ACC112 (cell line): ENCODE results near the gene UTRN.

Source experiments
- H2AFZ ChIP-seq: fragments of 200-600 bp; sonication (generic); one replicate; pipeline ENCODE4 v1.6.0; 2017; ENCODE audit warnings: antibody characterized with exemption, low read length; ENCODE audit not compliant: unreplicated experiment
- H3K27ac ChIP-seq: fragments of 200-600 bp; sonication (generic); 2 replicates; pipeline ENCODE4 v1.5.1; 2014; ENCODE audit warnings: low read depth, mild to moderate bottlenecking, antibody characterized with exemption, low read length, moderate library complexity
- H3K27me3 ChIP-seq: fragments of 200-600 bp; sonication (generic); 2 replicates; pipeline ENCODE4 v1.6.1; 2014; ENCODE audit warnings: mild to moderate bottlenecking, antibody characterized with exemption, low read length, moderate library complexity, mixed read lengths; ENCODE audit not compliant: insufficient read depth
- H3K36me3 ChIP-seq: fragments of 200-600 bp; sonication (generic); 2 replicates; pipeline ENCODE4 v1.6.1; 2016; ENCODE audit warnings: mild to moderate bottlenecking, antibody characterized with exemption, low read length, moderate library complexity, mixed read lengths; ENCODE audit not compliant: insufficient read depth
- H3K4me1 ChIP-seq: fragments of 200-600 bp; sonication (generic); one replicate; pipeline ENCODE4 v1.6.1; 2016; ENCODE audit warnings: low read length, mixed read lengths; ENCODE audit not compliant: insufficient read depth, unreplicated experiment, control insufficient read depth
- H3K4me3 ChIP-seq: fragments of 200-600 bp; sonication (generic); 2 replicates; pipeline ENCODE4 v1.5.1; 2014; ENCODE audit warnings: mild to moderate bottlenecking, low read depth, low read length
- H3K79me2 ChIP-seq: fragments of 200-600 bp; sonication (generic); one replicate; pipeline ENCODE4 v1.6.0; 2016; ENCODE audit warnings: low read length; ENCODE audit not compliant: control insufficient read depth, unreplicated experiment, insufficient read depth

The UTRN gene

GRCh38 chr6:144311361-144311760 is 26.2 kb downstream of the UTRN start:
- Histone ChIP-seq H3K36me3 (peaks cover 10% of the 10 kb centered on the region; the same call in 1 of the 2 replicates), H3K4me3 (no peak overlapping the region), H3K4me1 (peaks cover 33% of the 10 kb centered on the region), H3K27ac (no peak overlapping the region), H2AFZ (no peak overlapping the region), H3K27me3 (no peaks in the 10 kb centered on the region), H3K79me2 (peaks cover 33% of the 10 kb centered on the region)

GRCh38 chr6:144314003-144314485 is 28.9 kb downstream of the UTRN start:
- H3K4me1 ChIP-seq: peaks cover 42% of the 10 kb centered on the region
- H2AFZ ChIP-seq: no peak overlapping the region
- peak overlapping the region; percentile 26; the same call in 1 of the 2 replicates for H3K4me3 ChIP-seq
- H3K36me3 ChIP-seq: peaks cover under 1% of the 10 kb centered on the region; the same call in 1 of the 2 replicates
- H3K27me3 ChIP-seq: no peaks in the 10 kb centered on the region
- peak overlapping the region; percentile 60 for H3K27ac ChIP-seq
- H3K79me2 ChIP-seq: peaks cover 35% of the 10 kb centered on the region

DNA sequence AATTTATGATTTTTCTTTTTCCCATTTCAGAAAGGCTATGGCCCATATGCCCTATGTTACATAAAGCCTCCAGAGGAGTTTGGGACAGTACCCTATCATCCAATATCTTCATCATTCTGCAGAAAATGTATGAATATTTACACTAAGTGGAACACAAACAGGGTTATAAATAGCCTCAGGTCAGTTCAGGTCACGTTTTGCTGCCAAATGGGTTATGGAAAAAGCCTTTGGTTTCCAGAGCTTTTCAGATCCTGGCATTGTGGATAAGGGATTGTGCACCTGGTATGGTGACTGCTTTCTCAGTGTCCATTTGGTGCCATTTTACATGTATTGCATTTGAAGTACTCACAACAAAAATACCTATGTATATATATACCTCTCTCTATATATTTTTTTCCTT is 29.4 kb downstream of the UTRN start:
- peak overlapping the region; percentile 60 for H3K27ac ChIP-seq
- H3K27me3 ChIP-seq: no peaks in the 10 kb centered on the region

GRCh38 chr6:144315226-144315980 is 30.3 kb downstream of the UTRN start:
- H3K4me3 ChIP-seq: no peak overlapping the region
- H3K27me3 ChIP-seq: no peaks in the 10 kb centered on the region
- no peaks in the 10 kb centered on the region for H3K36me3 ChIP-seq
- peaks cover 49% of the 10 kb centered on the region for H3K4me1 ChIP-seq
- peaks cover 41% of the 10 kb centered on the region for H3K79me2 ChIP-seq
- no peak overlapping the region for H2AFZ ChIP-seq
- H3K27ac ChIP-seq: no peak overlapping the region

More for the DNA sequence above, 29.4 kb downstream of the UTRN start:
- H3K36me3 ChIP-seq: no peaks in the 10 kb centered on the region
- H3K79me2 ChIP-seq: peaks cover 40% of the 10 kb centered on the region
- no peak overlapping the region for H2AFZ ChIP-seq
- H3K4me3 ChIP-seq: peak overlapping the region; percentile 26; the same call in 1 of the 2 replicates
- H3K4me1 ChIP-seq: peaks cover 47% of the 10 kb centered on the region

- Histone ChIP-seq H3K4me3 (no peak overlapping the region; the same call in 1 of the 2 replicates), H2AFZ (no peak overlapping the region), H3K36me3 (no peaks in the 10 kb centered on the region), H3K79me2 (peaks cover 43% of the 10 kb centered on the region), H3K27me3 (no peaks in the 10 kb centered on the region), H3K27ac (peak overlapping the region; percentile 43), H3K4me1 (peaks cover 56% of the 10 kb centered on the region)
Observed at GRCh38 chr6:144315981-144316861, 31.1 kb downstream of the UTRN start.

- no peak overlapping the region for H2AFZ ChIP-seq
- no peaks in the 10 kb centered on the region for H3K27me3 ChIP-seq
- H3K4me3 ChIP-seq: peak overlapping the region; percentile 19; the same call in 1 of the 2 replicates
- peaks cover 57% of the 10 kb centered on the region for H3K4me1 ChIP-seq
- peaks cover 44% of the 10 kb centered on the region for H3K79me2 ChIP-seq
- H3K36me3 ChIP-seq: no peaks in the 10 kb centered on the region
- H3K27ac ChIP-seq: peak overlapping the region; percentile 43
Observed at GRCh38 chr6:144316862-144317195, 31.7 kb downstream of the UTRN start.

DNA sequence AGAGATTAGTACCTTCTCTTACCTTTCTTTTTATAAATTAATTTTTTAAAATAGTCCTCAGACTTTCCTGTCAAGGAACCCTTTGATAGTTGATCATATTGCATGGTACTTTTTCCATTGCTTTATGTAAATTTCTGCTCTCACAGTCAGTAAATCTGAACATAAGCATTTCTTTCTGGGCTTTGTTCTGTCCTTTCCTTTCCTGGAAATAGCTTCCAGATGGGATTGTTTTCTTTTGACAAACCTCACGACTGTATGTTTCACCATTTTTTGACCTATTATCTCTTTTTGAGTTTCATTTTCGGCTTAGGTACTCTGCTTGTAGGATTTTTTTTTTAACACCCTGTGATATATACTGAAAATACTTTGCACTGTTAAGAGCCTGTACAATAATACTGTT is 32.6 kb downstream of the UTRN start:
- Histone ChIP-seq H2AFZ (no peak overlapping the region), H3K4me3 (peak overlapping the region; percentile 40; the same call in 1 of the 2 replicates), H3K27ac (peak overlapping the region; percentile 31), H3K27me3 (no peaks in the 10 kb centered on the region), H3K36me3 (no peaks in the 10 kb centered on the region), H3K79me2 (peaks cover 46% of the 10 kb centered on the region), H3K4me1 (peaks cover 65% of the 10 kb centered on the region)

DNA sequence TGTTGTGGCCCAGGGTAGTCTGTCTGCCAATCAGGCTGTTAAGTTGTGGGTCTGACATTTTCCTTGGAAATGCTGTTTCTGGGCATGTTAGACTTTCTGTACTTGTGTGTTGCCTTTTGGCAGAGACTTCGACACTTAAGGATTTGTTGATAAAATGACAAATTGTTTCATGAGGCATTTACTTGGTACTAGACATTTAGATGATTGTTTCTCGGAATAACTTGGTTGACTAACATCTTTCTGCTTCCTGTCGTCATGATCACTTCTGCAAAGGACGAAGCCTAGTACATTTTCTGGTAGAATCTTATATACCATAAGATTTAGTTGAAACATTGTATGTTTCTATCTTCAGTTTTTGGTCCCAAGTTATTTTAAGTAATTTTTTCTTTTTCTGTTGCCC is 34.1 kb downstream of the UTRN start:
- Histone ChIP-seq H3K4me3 (no peak overlapping the region), H3K27ac (peak overlapping the region; percentile 10; the same call in 1 of the 2 replicates), H2AFZ (no peak overlapping the region), H3K79me2 (peaks cover 54% of the 10 kb centered on the region), H3K4me1 (peaks cover 55% of the 10 kb centered on the region), H3K36me3 (no peaks in the 10 kb centered on the region), H3K27me3 (no peaks in the 10 kb centered on the region)

GRCh38 chr6:144320741-144321140 is 35.6 kb downstream of the UTRN start:
- Histone ChIP-seq H3K27me3 (no peaks in the 10 kb centered on the region), H3K79me2 (peaks cover 47% of the 10 kb centered on the region), H3K4me1 (peaks cover 41% of the 10 kb centered on the region), H3K27ac (no peak overlapping the region), H2AFZ (no peak overlapping the region), H3K4me3 (no peak overlapping the region), H3K36me3 (no peaks in the 10 kb centered on the region)

DNA sequence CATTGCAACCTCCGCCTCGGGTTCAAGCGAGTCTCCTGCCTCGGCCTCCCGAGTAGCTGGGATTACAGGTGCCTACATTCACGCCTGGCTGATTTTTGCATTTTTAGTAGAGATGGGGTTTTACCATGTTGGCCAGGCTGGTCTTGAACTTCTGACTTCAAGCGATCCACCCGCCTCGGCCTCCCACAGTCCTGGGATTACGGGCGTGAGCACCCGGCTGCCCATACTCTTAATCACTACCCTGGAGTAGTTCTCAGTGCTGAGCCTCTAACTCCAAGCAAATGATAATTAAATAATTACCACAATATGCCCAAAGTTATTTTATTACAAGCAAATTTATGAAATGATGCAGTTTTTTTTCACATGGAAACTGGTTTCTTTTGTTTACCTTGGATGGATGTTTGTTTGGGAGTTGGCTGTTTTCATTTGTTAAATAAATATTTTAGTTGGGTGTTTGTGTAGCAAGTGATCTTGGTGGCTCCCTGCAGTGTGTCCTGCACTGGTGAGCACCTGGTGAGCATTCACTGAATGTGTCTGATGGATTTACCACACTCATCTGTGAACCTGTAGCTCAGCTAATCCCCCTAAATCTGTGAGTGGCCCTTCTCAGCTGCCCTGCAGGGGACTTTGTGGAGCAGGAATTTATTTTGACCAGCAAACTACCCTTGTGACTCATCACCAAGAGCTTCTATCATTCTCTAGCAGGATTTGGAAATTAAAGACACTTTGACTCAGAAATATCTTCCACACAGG is 36.9 kb downstream of the UTRN start:
- Histone ChIP-seq H3K27me3 (no peaks in the 10 kb centered on the region), H3K27ac (no peak overlapping the region), H2AFZ (no peak overlapping the region), H3K79me2 (peaks cover 38% of the 10 kb centered on the region), H3K4me1 (peaks cover 29% of the 10 kb centered on the region), H3K4me3 (no peak overlapping the region), H3K36me3 (no peaks in the 10 kb centered on the region)
